H1 (cell line): ENCODE data around the gene LHFPL2. TPM values are rescaled to one million over a fixed set of nuclear protein-coding genes. Genes with fewer than 3 reads are reported as not detected.

Source experiments
- EP300 ChIP-seq, 2 experiments: IDR thresholded peaks; 1 replicate in 1 of 2; 2 replicates in 1 of 2; pipeline ENCODE4 v1.6.1; 2011 to 2012; ENCODE audit warnings: low read depth in 2 of 2, low read length in 2 of 2, mild to moderate bottlenecking in 2 of 2, borderline replicate concordance in 1 of 2, inconsistent platforms in 1 of 2, moderate library complexity in 1 of 2
- polyA plus RNA-seq, 7 experiments: library from polyadenylated mRNA; depleted of rRNA in 3 of 7; stranded (reverse) in 5 of 7; unstranded in 2 of 7; fragments of >200 nt in 5 of 7; fragments of 200-250 nt in 2 of 7; gene quantifications; 1 replicate in 5 of 7; 2 replicates in 1 of 7; 4 replicates in 1 of 7; pipeline versions ENCODE4 v1.2.1 to v1.2.3, GENCODE V29; 2011 to 2013; ENCODE audit warnings: missing spikeins in 2 of 7, mixed read lengths in 2 of 7
- total RNA-seq: library from RNA; stranded (reverse); fragmentation: NEBNext Ultra II Directional; extraction: Animal tissue kit (Norgen Biotek cat#: 25700); gene quantifications from 2 replicates; pipeline ENCODE4 v1.2.1, GENCODE V29; 2021

Gene LHFPL2
- total and polyA plus RNA-seq, 2 of the 8 experiments (the other 6 are each of a cell fraction or from before 2014, with no cell fraction given) = 9.6 to 43.0 TPM

GRCh38 chr5:78624992-78625391 lies 23.6 kb downstream of the LHFPL2 start (continued):
- no peak for TF ChIP-seq EP300 (IDR thresholded peaks at IDR 0.05; ENCODE audit: borderline replicate concordance in 1 of 2, low read depth in 2 of 2, low read length in 2 of 2)
